H9 (cell line): Measurements from ENCODE around the gene NSUN6. TPM values are rescaled to one million over a fixed set of nuclear protein-coding genes. Genes with fewer than 3 reads are reported as not detected.

ENCODE experiments used
- DNase-seq: peaks from one replicate; pipeline ENCODE4 v3.0.0-alpha.2; 2017
- H2AFZ ChIP-seq: one replicate; pipeline ENCODE4 v1.6.1; 2013; ENCODE audit warnings: mild to moderate bottlenecking, low read length, control low read depth, moderate library complexity
- H2AK5ac ChIP-seq: 2 replicates; pipeline ENCODE4 v1.6.1; 2013; ENCODE audit warnings: low read length, control low read depth, mixed read lengths; ENCODE audit not compliant: insufficient read length
- H2BK120ac ChIP-seq: one replicate; pipeline ENCODE4 v1.6.1; 2013; ENCODE audit warnings: low read depth, mild to moderate bottlenecking, low read length, control low read depth, inconsistent platforms; ENCODE audit not compliant: poor library complexity, severe bottlenecking
- H2BK12ac ChIP-seq: 2 replicates; pipeline ENCODE4 v1.6.1; 2013; ENCODE audit warnings: low read length, control low read depth, mixed read lengths, low read depth; ENCODE audit not compliant: insufficient read length
- H2BK15ac ChIP-seq: 2 replicates; pipeline ENCODE4 v1.6.1; 2013; ENCODE audit warnings: low read depth, low read length, control low read depth
- H2BK20ac ChIP-seq: one replicate; pipeline ENCODE4 v1.6.1; 2013; ENCODE audit warnings: low read depth, mild to moderate bottlenecking, low read length, control low read depth, inconsistent platforms; ENCODE audit not compliant: poor library complexity, severe bottlenecking
- H2BK5ac ChIP-seq: 2 replicates; pipeline ENCODE4 v1.6.1; 2013; ENCODE audit warnings: low read length, control low read depth, mixed read lengths; ENCODE audit not compliant: insufficient read length
- H3K14ac ChIP-seq: 2 replicates; pipeline ENCODE4 v1.6.1; 2013; ENCODE audit warnings: low read length, control low read depth; ENCODE audit not compliant: insufficient read depth
- H3K18ac ChIP-seq: 2 replicates; pipeline ENCODE4 v1.6.1; 2013; ENCODE audit warnings: low read depth, mild to moderate bottlenecking, mixed read lengths, low read length, control low read depth; ENCODE audit not compliant: insufficient read length
- H3K23ac ChIP-seq: 2 replicates; pipeline ENCODE4 v1.6.1; 2013; ENCODE audit warnings: low read length, control low read depth, mixed read lengths, low read depth; ENCODE audit not compliant: insufficient read length
- H3K23me2 ChIP-seq: 2 replicates; pipeline ENCODE4 v1.6.1; 2013; ENCODE audit warnings: low read depth, mild to moderate bottlenecking, mixed read lengths, low read length, control low read depth; ENCODE audit not compliant: insufficient read length, poor library complexity, severe bottlenecking
- H3K27ac ChIP-seq: 2 replicates; pipeline ENCODE4 v1.5.1; 2013; ENCODE audit warnings: low read length, control low read depth, mixed read lengths, low read depth; ENCODE audit not compliant: insufficient read length
- H3K27me3 ChIP-seq: 2 replicates; pipeline ENCODE4 v1.6.1; 2013; ENCODE audit warnings: low read length, control low read depth, inconsistent platforms; ENCODE audit not compliant: insufficient read depth
- H3K4ac ChIP-seq: 2 replicates; pipeline ENCODE4 v1.6.1; 2013; ENCODE audit warnings: low read depth, mild to moderate bottlenecking, control low read depth, inconsistent platforms, low read length, moderate library complexity
- H3K4me1 ChIP-seq: 2 replicates; pipeline ENCODE4 v1.6.1; 2013; ENCODE audit warnings: low read length, control low read depth, inconsistent platforms; ENCODE audit not compliant: insufficient read depth
- H3K4me2 ChIP-seq: 2 replicates; pipeline ENCODE4 v1.6.1; 2013; ENCODE audit warnings: low read length, control low read depth, mixed read lengths; ENCODE audit not compliant: insufficient read length, insufficient read depth
- H3K56ac ChIP-seq: 2 replicates; pipeline ENCODE4 v1.6.1; 2013; ENCODE audit warnings: low read depth, mild to moderate bottlenecking, mixed read lengths, low read length, control low read depth; ENCODE audit not compliant: insufficient read length
- H3K79me1 ChIP-seq: 2 replicates; pipeline ENCODE4 v1.6.1; 2013; ENCODE audit warnings: low read depth, mild to moderate bottlenecking, moderate library complexity, low read length, control low read depth, inconsistent platforms; ENCODE audit not compliant: insufficient read depth, poor library complexity, severe bottlenecking
- H3K79me2 ChIP-seq: 2 replicates; pipeline ENCODE4 v1.6.1; 2013; ENCODE audit warnings: low read length, control low read depth, inconsistent platforms; ENCODE audit not compliant: insufficient read depth
- H3K9ac ChIP-seq: 2 replicates; pipeline ENCODE4 v1.6.1; 2013; ENCODE audit warnings: low read length, control low read depth, mixed read lengths; ENCODE audit not compliant: insufficient read length; ENCODE audit errors: extremely low read depth
- H3K9me3 ChIP-seq: one replicate; pipeline ENCODE4 v1.6.1; 2013; ENCODE audit warnings: low read depth, low read length, inconsistent platforms; ENCODE audit not compliant: control insufficient read depth
- H3T11ph ChIP-seq: one replicate; pipeline ENCODE4 v1.6.1; 2013; ENCODE audit warnings: mild to moderate bottlenecking, low read length, control low read depth, inconsistent platforms
- H4K20me1 ChIP-seq: one replicate; pipeline ENCODE4 v1.6.1; 2013; ENCODE audit not compliant: control insufficient read depth, insufficient read length, insufficient read depth
- H4K5ac ChIP-seq: 2 replicates; pipeline ENCODE4 v1.6.1; 2013; ENCODE audit warnings: low read depth, mild to moderate bottlenecking, mixed read lengths, low read length, control low read depth; ENCODE audit not compliant: insufficient read length
- H4K8ac ChIP-seq: replicated peaks from 2 replicates; pipeline ENCODE4 v1.6.1; 2013; ENCODE audit warnings: low read length, control low read depth, mixed read lengths, low read depth; ENCODE audit not compliant: insufficient read length
- H4K91ac ChIP-seq: 2 replicates; pipeline ENCODE4 v1.6.1; 2013; ENCODE audit warnings: low read depth, mild to moderate bottlenecking, moderate library complexity, mixed read lengths, low read length, control low read depth; ENCODE audit not compliant: insufficient read length
- H3K27ac Mint-ChIP-seq, 3 experiments: 2 replicates in 2 of 3; 3 replicates in 1 of 3; pipeline ENCODE4 v1.8.0; 2020 to 2021; ENCODE audit warnings: mixed read lengths in 3 of 3, mild to moderate bottlenecking in 1 of 3, moderate library complexity in 1 of 3
- H3K27me3 Mint-ChIP-seq: 2 replicates; pipeline ENCODE4 v1.8.0; 2021; ENCODE audit warnings: low read depth, mild to moderate bottlenecking, moderate library complexity, mixed read lengths
- H3K36me3 Mint-ChIP-seq, 3 experiments: 2 replicates in 2 of 3; 3 replicates in 1 of 3; pipeline ENCODE4 v1.8.0; 2020 to 2021; ENCODE audit warnings: low read depth in 3 of 3, mixed read lengths in 3 of 3; ENCODE audit not compliant: insufficient read depth in 1 of 3
- H3K4me1 Mint-ChIP-seq, 2 experiments: 2 replicates each; pipeline ENCODE4 v1.8.0; 2020; ENCODE audit warnings: mixed read lengths in 2 of 2
- H3K4me3 Mint-ChIP-seq, 2 experiments: 2 replicates in 1 of 2; 3 replicates in 1 of 2; pipeline ENCODE4 v1.8.0; 2020 to 2021; ENCODE audit warnings: mild to moderate bottlenecking in 2 of 2, mixed read lengths in 2 of 2, moderate library complexity in 1 of 2
- H3K9me3 Mint-ChIP-seq, 2 experiments: 2 replicates in 1 of 2; 3 replicates in 1 of 2; pipeline ENCODE4 v1.8.0; 2020; ENCODE audit warnings: mild to moderate bottlenecking in 2 of 2, mixed read lengths in 2 of 2, moderate library complexity in 1 of 2
- CTCF ChIP-seq: fragments of 200-600 bp; sonication (generic); conservative IDR thresholded peaks from 3 replicates; pipeline ENCODE4 v1.8.0; 2021; ENCODE audit warnings: antibody characterized with exemption, mild to moderate bottlenecking
- WGBS: extraction: QIAGEN DNeasy Blood & Tissue Kit; methylation state at CpG from one replicate; pipeline ENCODE4 v1.1.7; 2013; ENCODE audit warnings: missing lambda C conversion rate, low lambda C conversion rate, mixed read lengths; ENCODE audit not compliant: insufficient read length; ENCODE audit errors: extremely low coverage; 5-methylcytosine and 5-hydroxymethylcytosine counted together
- total RNA-seq: library from RNA; stranded (reverse); gene quantifications from 2 replicates; pipeline ENCODE4 v1.2.1, GENCODE V29; 2021

NSUN6 gene
- total RNA-seq, 1 experiment from 2014 or later, result 11.9 TPM

- Histone ChIP-seq H3K9ac (no peak overlapping the region), H3K79me2 (no peaks in the 10 kb centered on the region), H3K79me1 (no peaks in the 10 kb centered on the region), H3K27ac (no peak overlapping the region), H3K4me2 (no peak overlapping the region), H2BK12ac (no peak overlapping the region), H2BK5ac (no peak overlapping the region), H4K20me1 (no peaks in the 10 kb centered on the region), H2BK20ac (no peak overlapping the region), H4K5ac (no peak overlapping the region), H3K4me1 (no peaks in the 10 kb centered on the region), H3K23ac (no peak overlapping the region), H2AK5ac (no peak overlapping the region), H3K56ac (no peak overlapping the region), H3K9me3 (no peaks in the 10 kb centered on the region), H3T11ph (no peak overlapping the region), H2BK120ac (no peak overlapping the region), H3K27me3 (no peaks in the 10 kb centered on the region), H2BK15ac (no peak overlapping the region), H4K91ac (no peak overlapping the region), H2AFZ (no peak overlapping the region), H3K14ac (no peak overlapping the region), H3K23me2 (no peaks in the 10 kb centered on the region), H3K18ac (no peak overlapping the region), H3K4ac (no peak overlapping the region), H4K8ac (no peak overlapping the region)
- Mint-ChIP-seq H3K4me3 (no peak overlapping the region), H3K27ac (no peak overlapping the region), H3K4me1 (peaks cover 10 to 11% of the 10 kb centered on the region in 2 experiments), H3K27me3 (no peaks in the 10 kb centered on the region), H3K9me3 (no peaks in the 10 kb centered on the region), H3K36me3 (peaks cover 0 to 5% (median 0%) of the 10 kb centered on the region in 3 experiments; a peak in 2 of 7 replicates)
- no peak for TF ChIP-seq CTCF
- no CpG with 5 or more reads among the region's 7 CpGs for WGBS
- DNase-seq, result no peak
Measured at GRCh38 chr10:18687195-18687594, 35.8 kb upstream of the NSUN6 start.
